Left renal cortex interstitium (tissue), 4 donors: ENCODE measurements around the gene TRIML2. TPM values are rescaled to one million over a fixed set of nuclear protein-coding genes. Genes with fewer than 3 reads are reported as not detected.
"Not testable (repeated sequence)": the region's sequence is repeated elsewhere in the genome, so short reads cannot be mapped to it uniquely, and the experiment has no call there.

ENCODE experiments used
- DNase-seq, 4 donors: peaks; one replicate each; pipeline ENCODE4 v3.0.0-alpha.2; 2013; ENCODE audit warnings: low read depth in 4 of 4, low spot score in 2 of 4, missing footprints in 1 of 4
- polyA plus RNA-seq, 4 donors: library from polyadenylated mRNA; unstranded; fragments of 120-200 nt; gene quantifications; one replicate each; pipeline ENCODE4 v1.2.1, GENCODE V29; 2013; ENCODE audit not compliant: insufficient read length in 4 of 4

The TRIML2 gene
- polyA plus RNA-seq, 4 donors = not detected

- no peak for DNase-seq
Observed at GRCh38 chr4:188107931-188108843, 1.2 kb downstream of the TRIML2 start.

DNA sequence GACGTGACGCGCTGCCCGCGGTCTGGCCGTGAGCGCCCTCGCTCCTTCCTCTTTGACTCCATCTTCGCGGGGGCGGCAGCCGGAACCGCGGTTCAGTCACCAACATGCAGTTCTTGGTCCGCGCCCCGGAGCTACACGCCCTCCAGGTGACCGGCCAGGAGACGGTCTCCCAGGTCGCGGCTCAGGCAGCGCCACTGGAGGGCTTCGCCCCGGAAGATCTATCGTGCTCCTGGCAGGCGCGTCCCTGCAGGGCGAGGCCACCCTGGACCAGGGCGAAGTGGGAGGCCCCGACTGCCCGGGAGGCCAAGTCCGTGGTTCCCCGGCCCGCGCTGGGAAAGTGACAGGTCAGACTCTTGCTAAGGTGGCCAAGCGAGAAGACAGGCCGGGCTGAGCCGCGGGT lies 2.9 kb downstream of the TRIML2 start:
- no peak for DNase-seq

DNA sequence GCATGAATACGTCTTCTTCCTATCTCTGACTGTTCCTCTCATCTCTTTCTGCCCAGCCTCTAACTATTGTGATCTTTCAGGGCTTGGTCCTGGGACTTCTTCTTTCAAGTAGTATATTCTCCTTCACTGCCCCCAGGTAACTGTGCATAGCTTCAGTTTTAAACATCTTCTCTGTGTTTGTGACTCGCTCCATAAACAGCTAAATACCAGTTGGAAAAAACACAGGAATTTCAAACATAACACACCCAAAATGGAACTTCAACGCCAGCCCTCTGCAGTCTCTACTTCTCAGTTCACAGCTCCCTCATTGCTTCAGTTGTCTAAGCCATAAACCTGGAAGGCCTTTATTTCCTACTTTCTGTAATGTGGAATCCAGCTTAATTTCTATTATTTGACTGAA lies 16.6 kb downstream of the TRIML2 start:
- no peak for DNase-seq

DNA sequence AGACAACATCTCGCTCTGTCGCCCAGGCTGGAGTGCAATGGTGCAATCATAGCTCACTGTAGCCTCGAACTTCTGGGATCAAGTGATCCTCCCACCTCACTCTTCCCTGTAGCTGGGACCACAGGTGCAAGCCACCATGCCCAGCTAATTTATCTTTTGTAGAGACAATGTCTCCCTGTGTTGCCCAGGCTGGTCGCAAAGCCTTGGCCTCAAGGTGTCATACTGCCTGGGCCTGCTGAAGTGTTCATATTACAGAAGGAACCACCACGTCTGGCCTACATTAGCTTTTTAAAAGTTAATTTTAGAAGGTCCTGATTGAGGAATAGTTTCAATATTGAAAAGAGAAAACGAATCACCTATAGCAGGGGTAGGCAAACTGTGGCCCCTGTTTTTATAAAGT lies 22.5 kb downstream of the TRIML2 start:
- no peak for DNase-seq

DNA sequence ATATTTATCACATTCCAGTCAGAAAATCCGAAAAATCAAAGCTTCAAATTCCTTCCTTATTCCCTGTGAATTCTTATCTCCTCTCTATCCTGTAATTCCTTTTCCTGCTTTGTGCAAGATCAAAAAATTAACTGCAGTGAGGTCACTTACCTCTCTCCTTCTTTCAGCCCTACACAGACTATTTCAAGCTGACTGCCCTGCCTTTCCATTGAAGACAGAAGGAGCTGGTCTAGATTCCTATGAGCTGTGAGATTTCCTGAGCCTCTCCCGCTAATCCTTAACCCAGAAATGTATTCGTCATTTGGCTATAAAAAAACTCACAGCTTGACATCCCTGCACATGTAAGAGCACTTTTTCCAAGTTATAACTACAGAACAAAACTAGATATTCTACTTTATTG lies 26.6 kb downstream of the TRIML2 start:
- DNase-seq = no peak

DNA sequence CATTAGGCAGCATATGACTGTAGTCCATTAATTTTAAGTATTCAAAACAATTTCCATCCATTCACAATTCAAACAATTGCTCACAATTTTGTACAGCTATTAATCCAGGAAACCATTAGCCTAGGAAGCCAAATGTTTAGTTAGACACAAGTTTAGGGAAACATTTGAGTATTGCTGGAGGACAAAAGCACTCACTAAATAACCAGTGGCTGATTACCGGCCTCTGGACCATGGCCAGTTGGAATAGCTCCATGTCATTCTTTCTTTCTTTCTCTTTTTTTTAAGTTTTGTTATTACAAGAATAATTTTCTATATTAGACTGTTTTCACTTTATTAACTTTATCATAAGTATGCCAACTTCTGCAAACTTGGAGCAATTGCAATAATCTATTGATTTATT lies 31.3 kb downstream of the TRIML2 start:
- DNase-seq = no peak

DNA sequence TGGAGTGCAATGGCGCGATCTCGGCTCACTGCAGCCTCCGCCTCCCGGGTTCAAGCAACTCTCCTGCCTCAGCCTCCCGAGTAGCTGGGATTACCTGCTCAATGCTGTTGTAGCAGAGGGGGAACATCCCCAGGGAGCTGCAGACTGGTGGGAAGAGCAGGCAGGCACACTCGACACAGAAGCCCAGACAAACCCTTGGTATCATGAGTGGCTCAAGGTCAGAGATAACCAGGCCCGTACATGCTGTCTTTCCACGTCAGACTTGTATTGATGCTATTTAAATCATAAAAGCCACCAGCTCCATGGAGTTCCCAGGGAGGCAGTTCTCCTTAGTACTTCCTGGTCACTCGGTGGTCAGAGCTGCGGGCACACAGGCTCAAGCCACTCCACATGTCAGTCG lies 33.2 kb downstream of the TRIML2 start:
- DNase-seq = no peak

GRCh38 chr4:188061083-188061482 lies 48.3 kb downstream of the TRIML2 start:
- DNase-seq = no peak

- peak in 1 of 4 donors; percentile 19 for DNase-seq
Observed at GRCh38 chr4:188053302-188053701, 56.1 kb downstream of the TRIML2 start.

- no peak for DNase-seq
Observed at GRCh38 chr4:188046657-188047056, 62.7 kb downstream of the TRIML2 start.

DNA sequence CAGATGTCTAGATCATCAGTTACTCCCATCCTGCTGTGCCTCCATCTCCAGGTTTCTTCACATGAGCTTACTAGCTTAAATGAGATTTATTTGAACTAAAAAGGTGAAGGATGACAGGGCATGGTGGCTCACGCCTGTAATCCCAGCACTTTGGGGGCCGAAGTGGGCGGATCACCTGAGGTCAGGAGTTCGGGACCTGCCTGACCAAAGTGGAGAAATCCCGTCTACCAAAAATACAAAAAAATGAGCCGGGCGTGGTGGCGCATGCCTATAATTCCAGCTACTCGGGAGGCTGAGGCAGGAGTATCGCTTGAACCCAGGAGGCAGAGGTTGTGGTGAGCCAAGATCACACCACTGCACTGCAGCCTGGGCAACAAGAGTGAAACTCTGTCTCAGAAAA lies 63.9 kb downstream of the TRIML2 start:
- not testable (repeated sequence) for DNase-seq

DNA sequence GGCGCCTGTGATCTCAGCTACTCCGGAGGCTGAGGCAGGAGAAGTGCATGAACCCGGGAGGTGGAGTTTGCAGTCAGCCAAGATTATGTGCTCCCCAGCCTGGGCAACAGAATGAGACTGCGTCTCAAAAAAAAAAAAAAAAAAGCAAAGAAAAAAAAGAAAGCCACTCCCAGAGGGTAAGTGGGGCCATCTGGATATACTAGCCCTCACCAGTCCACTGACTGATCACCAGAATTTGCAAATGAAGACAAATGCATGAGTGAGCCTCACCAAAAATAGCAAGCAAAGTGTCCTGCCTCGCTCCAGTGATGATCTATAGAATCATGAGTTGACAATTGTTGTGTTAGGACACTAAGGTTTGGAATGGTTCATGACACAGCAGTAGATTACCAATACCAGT lies 66.2 kb downstream of the TRIML2 start:
- DNase-seq = no peak

GRCh38 chr4:188042191-188042590 lies 67.2 kb downstream of the TRIML2 start:
- no peak for DNase-seq

GRCh38 chr4:188041721-188042120 lies 67.7 kb downstream of the TRIML2 start:
- DNase-seq = no peak

Other genes starting within 250 kb of the TRIML2 start
- gene ZFP42, start 113.8 kb downstream of the TRIML2 start, polyA plus RNA-seq = 1 to 10 TPM; 1.1 to 1.5 (median 1.3) TPM
- gene TRIML1, start 29.8 kb upstream of the TRIML2 start, polyA plus RNA-seq = not detected